IPS-18c (cell line): ENCODE measurements around the gene MYO1D.
"Not testable (repeated sequence)": the region's sequence is repeated elsewhere in the genome, so short reads cannot be mapped to it uniquely, and the experiment has no call there.

Experiments
- H3K4me3 ChIP-seq: 2 replicates; pipeline ENCODE4 v1.7.0; 2013; ENCODE audit warnings: low read depth, mild to moderate bottlenecking, low read length, moderate library complexity; ENCODE audit not compliant: insufficient read depth
- H3K9me3 ChIP-seq: one replicate; pipeline ENCODE4 v1.6.1; 2013; ENCODE audit warnings: mild to moderate bottlenecking, low read length, moderate library complexity; ENCODE audit not compliant: control insufficient read depth, insufficient read depth

Gene MYO1D

DNA sequence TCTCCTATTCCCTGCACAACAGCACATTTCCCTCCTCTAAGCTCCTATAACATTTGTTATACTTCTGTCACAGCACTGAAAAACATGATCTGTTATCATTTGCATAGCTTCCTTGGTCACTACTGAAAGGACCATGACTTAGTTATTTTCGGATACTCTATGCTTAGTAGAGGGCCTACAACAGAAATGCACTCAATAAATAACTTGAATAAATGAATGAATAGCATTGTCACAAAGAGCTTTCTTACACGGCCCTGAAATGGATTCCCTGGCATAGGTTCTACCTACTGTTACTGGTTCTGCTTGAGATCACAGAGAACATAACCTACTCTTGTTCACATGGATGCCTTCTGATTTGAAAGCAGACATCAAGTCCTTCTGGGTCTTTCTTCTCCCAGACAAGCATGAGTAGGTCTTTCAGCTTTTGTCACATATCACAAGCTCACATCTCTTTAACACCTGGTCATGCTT lies 41.6 kb downstream of the MYO1D start:
- no peaks in the 10 kb centered on the region for H3K9me3 ChIP-seq
- H3K4me3 ChIP-seq, result no peak overlapping the region

DNA sequence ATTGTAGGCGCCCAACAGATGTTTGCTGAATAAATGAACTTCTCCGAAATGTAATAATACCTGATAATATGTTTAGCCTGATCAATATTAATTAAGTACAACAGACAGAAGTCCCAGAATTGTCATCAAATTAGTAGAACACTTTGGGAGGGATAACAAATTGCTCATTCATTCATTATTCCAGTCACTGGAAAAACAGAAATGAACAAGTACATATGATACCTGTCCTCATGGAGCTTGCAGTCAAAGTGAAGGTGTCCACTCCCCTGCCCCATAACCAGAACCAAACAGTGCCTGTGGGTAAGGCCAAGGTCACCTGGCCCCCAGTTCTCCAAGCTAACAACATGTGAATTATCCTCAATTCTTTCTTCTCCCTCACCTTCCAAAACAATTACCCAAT lies 42.8 kb downstream of the MYO1D start:
- Histone ChIP-seq H3K9me3 (no peaks in the 10 kb centered on the region), H3K4me3 (no peak overlapping the region)

GRCh38 chr17:32833526-32833925 lies 43.4 kb downstream of the MYO1D start:
- Histone ChIP-seq H3K4me3 (no peak overlapping the region), H3K9me3 (no peaks in the 10 kb centered on the region)

GRCh38 chr17:32833076-32833475 lies 43.8 kb downstream of the MYO1D start:
- H3K9me3 ChIP-seq, result no peaks in the 10 kb centered on the region
- no peak overlapping the region for H3K4me3 ChIP-seq

- Histone ChIP-seq H3K9me3 (no peaks in the 10 kb centered on the region), H3K4me3 (no peak overlapping the region)
Measured at GRCh38 chr17:32831627-32832243, 45.2 kb downstream of the MYO1D start.

GRCh38 chr17:32831223-32831622 lies 45.7 kb downstream of the MYO1D start:
- H3K4me3 ChIP-seq, result no peak overlapping the region
- H3K9me3 ChIP-seq, result no peaks in the 10 kb centered on the region

GRCh38 chr17:32828822-32829221 lies 48.1 kb downstream of the MYO1D start:
- Histone ChIP-seq H3K4me3 (no peak overlapping the region), H3K9me3 (no peaks in the 10 kb centered on the region)

DNA sequence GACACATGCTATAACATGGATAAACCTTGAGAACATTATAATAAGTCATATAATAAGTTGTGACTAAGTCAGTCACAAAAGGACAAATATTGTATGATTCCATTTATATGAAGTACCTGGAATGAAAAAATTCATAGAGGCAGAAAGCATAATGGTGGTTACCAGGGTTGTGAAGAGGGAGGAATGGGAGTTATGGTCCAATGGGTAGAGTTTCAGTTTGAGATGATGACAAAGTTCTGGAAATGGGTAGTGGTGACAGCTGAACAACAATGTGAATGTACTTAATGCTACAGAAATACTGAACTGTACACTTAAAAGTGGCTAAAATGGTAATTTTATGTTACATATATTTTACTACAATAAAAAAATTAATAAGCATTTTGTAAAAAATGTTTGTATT lies 49.7 kb downstream of the MYO1D start:
- no peaks in the 10 kb centered on the region for H3K9me3 ChIP-seq
- no peak overlapping the region for H3K4me3 ChIP-seq

DNA sequence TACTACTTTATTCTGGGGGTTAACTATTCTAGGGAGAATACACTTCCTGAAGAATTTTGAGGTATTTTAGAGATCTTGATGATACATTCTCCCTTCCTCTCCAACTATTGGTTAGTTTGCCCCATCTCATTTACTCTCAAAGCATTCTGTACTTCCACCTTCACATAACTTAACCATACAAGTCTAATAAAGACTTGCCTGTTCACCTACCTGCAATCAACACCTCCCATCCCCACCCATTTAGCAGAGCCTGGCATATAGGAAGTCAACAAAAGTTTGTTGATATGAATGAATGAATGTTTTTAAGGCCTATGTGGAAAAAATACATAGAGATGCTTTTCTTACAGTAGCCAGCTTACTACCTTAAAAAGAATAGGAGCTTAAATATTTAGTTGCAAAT lies 50.8 kb downstream of the MYO1D start:
- no peaks in the 10 kb centered on the region for H3K9me3 ChIP-seq
- no peak overlapping the region for H3K4me3 ChIP-seq

DNA sequence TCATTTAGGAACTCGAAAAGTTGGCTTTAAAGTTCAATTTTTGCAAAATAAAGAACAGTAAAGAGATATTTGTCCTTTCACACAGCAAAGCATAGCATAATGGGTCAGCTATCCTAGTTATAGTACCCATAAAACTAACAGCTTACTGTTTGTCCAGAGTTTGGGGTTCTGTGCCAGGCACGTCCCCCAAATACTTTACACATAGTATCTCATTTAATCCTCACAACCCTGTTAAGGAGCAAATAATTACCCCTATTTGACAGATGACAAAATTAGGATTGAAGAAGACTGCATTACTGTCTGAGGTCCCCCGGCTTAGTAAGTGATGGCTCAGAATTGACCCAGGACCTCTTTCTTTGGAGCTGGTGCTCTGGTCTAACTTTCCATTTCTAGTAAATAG lies 52.6 kb downstream of the MYO1D start:
- Histone ChIP-seq H3K9me3 (no peaks in the 10 kb centered on the region), H3K4me3 (no peak overlapping the region)

DNA sequence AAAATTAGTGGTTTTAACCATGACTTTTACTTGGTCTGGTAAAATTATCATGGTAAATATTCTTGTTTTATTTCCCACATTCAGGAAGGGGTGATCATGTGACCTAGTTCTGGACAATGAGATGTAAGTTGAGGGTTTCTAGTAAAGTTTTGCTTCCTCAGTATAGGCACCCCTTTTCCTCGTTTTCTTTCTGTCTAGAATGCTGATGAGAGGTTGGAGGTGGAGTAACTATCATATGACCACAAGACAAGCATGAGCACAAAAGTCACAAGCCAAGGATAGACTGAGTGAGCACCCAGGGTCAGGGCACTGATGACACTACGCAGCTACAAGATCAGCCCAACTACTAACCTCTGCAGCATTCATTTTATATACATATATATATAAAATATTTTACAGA lies 53.9 kb downstream of the MYO1D start:
- no peak overlapping the region for H3K4me3 ChIP-seq
- H3K9me3 ChIP-seq, result no peaks in the 10 kb centered on the region

GRCh38 chr17:32821987-32822934 lies 54.7 kb downstream of the MYO1D start:
- H3K9me3 ChIP-seq, H3K4me3 ChIP-seq: not testable (repeated sequence)

- H3K4me3 ChIP-seq, result no peak overlapping the region
- H3K9me3 ChIP-seq, result no peaks in the 10 kb centered on the region
Measured at GRCh38 chr17:32820440-32820839, 56.5 kb downstream of the MYO1D start.

DNA sequence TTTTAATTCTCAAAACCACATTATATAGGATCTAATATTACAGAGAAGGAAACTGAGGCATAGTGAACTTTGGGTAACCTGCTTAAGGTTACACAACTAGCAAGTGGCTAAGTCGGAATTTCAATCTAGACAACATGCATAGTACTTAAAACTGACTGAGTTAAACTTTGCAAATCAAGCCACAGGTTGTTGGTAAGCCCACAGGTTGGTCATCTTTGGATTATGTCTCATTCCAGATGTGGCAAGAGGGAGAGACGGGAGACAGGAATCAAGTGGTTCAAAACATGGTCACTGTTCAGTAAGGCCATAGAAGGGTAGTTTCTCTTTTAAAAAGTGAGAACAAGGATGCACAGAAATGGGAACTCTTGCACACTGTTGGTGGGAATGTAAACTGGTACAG lies 57.1 kb downstream of the MYO1D start:
- H3K9me3 ChIP-seq, result no peaks in the 10 kb centered on the region
- no peak overlapping the region for H3K4me3 ChIP-seq

GRCh38 chr17:32819035-32819434 lies 57.9 kb downstream of the MYO1D start:
- no peak overlapping the region for H3K4me3 ChIP-seq
- H3K9me3 ChIP-seq, result no peaks in the 10 kb centered on the region

DNA sequence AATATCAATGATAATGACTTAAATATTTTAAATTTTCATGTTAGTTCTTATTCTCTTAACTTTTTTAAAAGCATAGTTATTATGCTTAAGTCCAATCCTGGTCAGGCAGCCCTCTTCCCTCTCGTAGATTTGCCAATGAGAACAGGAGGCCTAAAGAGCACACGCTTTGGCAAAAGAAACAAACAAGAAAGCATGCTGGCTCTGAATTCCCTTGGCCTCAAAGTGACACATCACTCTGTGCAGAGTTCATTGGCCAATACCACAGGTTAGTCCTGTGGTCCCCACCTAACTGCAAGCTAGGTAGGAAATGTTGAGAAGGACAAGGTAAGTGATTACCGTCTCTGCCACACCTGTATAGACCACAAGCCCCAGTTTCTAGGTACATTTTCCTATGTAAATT lies 61.5 kb downstream of the MYO1D start:
- H3K9me3 ChIP-seq, result no peaks in the 10 kb centered on the region
- no peak overlapping the region for H3K4me3 ChIP-seq

DNA sequence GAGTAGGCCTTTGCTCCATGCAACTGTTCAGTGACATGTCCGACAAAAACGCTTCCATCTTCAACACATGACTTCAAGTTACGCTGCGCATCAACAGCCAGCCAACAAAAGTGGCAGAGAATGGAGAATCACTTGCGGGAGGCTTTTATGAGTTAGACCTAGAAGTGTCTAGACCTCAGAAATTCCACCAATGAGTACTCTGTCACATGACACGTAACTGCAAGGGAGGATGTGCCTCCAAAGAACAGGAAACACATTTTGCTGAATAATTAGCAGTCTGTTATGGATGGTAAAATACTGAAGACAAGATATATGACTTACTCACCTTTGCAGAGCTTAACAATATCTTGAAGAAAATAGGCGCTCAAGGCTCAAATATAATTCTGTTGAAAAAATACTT lies 62.1 kb downstream of the MYO1D start:
- H3K4me3 ChIP-seq, result no peak overlapping the region
- H3K9me3 ChIP-seq, result no peaks in the 10 kb centered on the region

DNA sequence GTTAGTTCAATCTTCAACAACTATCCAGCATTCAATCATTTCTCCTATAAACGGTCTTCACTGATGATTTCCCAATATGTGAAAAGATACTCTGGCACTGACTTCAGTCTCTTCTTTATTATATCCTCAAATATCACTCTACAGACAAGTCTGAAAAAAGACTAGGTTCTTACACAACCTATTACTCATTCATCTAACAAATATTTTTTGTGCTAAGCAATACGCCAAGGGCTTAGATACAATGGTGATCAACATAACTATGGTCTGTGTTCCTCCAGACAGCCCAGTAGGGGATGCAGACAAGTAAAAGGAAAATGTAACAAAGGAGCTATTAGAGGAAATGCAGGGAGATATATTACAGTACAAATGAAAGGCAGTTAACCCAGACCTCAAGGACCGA lies 63.9 kb downstream of the MYO1D start:
- Histone ChIP-seq H3K4me3 (no peak overlapping the region), H3K9me3 (no peaks in the 10 kb centered on the region)
